GM12878 (cell line): ENCODE measurements around the gene ATP13A2.

Experiments used
- CEBPB ChIP-seq, 2 experiments: fragments of 150-350 bp in 1 of 2; IDR thresholded peaks; 2 replicates each; pipeline ENCODE4 v1.6.1; 2012 to 2014; ENCODE audit warnings: low read depth in 2 of 2, low read length in 2 of 2, borderline replicate concordance in 1 of 2, inconsistent platforms in 1 of 2
- DPF2 ChIP-seq: fragments of 450-650 bp; IDR thresholded peaks from 2 replicates; pipeline ENCODE4 v1.6.1; 2017; ENCODE audit warnings: mild to moderate bottlenecking
- KDM1A ChIP-seq: fragments of 200-600 bp; sonication (generic); IDR thresholded peaks from 2 replicates; pipeline ENCODE4 v1.6.1; 2016; ENCODE audit warnings: borderline replicate concordance
- NR2C2 ChIP-seq: IDR thresholded peaks from 2 replicates; pipeline ENCODE4 v1.6.1; 2011; ENCODE audit warnings: borderline replicate concordance, low read depth; ENCODE audit not compliant: control insufficient read depth, insufficient read length
- POLR2A ChIP-seq: IDR thresholded peaks from 2 replicates; pipeline ENCODE4 v1.6.1; 2011; ENCODE audit warnings: low read depth, mild to moderate bottlenecking, low read length
- SUZ12 ChIP-seq: fragments of 200-600 bp; sonication (generic); IDR thresholded peaks from one replicate; pipeline ENCODE4 v1.6.1; 2018; ENCODE audit warnings: antibody characterized with exemption, mild to moderate bottlenecking; ENCODE audit not compliant: unreplicated experiment
- TCF12 ChIP-seq: IDR thresholded peaks from 2 replicates; pipeline ENCODE4 v1.6.1; 2011; ENCODE audit warnings: low read depth, mild to moderate bottlenecking, low read length
- YY1 ChIP-seq: IDR thresholded peaks from 2 replicates; pipeline ENCODE4 v1.6.1; 2011; ENCODE audit warnings: low read depth, mild to moderate bottlenecking, low read length
- ZBTB33 ChIP-seq: fragments of 450-650 bp; IDR thresholded peaks from 2 replicates; pipeline ENCODE4 v1.6.1; 2017; ENCODE audit warnings: mild to moderate bottlenecking
- ZNF217 ChIP-seq: fragments of 450-650 bp; IDR thresholded peaks from 2 replicates; pipeline ENCODE4 v1.6.1; 2017; ENCODE audit warnings: antibody characterized with exemption, mild to moderate bottlenecking
- TF ChIP-seq, protein P1 (sequence below), 3 experiments: IDR thresholded peaks in 2 of 3; conservative IDR thresholded peaks in 1 of 3; 2 replicates each; pipeline ENCODE4 v1.5.1; 2011; ENCODE audit warnings: low read depth in 3 of 3, low read length in 3 of 3, mild to moderate bottlenecking in 3 of 3, control low read depth in 2 of 3, moderate library complexity in 2 of 3, inconsistent platforms in 1 of 3, mixed read lengths in 1 of 3; ENCODE audit not compliant: control insufficient read depth in 2 of 3, insufficient read depth in 1 of 3; ENCODE audit errors: extremely low read depth in 1 of 3

DNA sequence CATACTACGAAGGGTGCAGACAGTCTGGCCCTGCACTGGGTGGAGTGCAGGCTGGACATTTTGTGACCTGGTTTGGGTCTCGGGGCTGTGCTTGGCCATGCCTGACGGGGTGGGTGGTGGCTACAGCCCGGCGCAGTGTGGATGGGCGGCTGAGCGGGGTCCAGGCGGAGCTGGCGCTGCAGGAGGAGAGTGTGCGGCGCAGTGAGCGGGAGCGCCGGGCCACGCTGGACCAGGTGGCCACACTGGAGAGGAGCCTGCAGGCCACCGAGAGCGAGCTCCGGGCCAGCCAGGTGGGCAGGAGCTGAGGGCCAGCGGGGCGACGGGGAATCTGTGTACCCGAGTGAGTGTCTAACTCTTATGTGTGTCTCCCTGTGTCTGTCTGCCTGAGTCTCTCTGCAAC, 45.4 kb downstream of the ATP13A2 start:
- TF ChIP-seq NR2C2 (no peak), YY1 (no peak), SUZ12 (no peak), POLR2A (no peak), KDM1A (no peak), ZNF217 (no peak), ZBTB33 (no peak), DPF2 (no peak), CEBPB (IDR thresholded peaks at IDR 0.05; ENCODE audit: borderline replicate concordance in 1 of 2, low read depth in 2 of 2, low read length in 2 of 2) (no peak), TCF12 (no peak)
- TF ChIP-seq, protein P1, sequence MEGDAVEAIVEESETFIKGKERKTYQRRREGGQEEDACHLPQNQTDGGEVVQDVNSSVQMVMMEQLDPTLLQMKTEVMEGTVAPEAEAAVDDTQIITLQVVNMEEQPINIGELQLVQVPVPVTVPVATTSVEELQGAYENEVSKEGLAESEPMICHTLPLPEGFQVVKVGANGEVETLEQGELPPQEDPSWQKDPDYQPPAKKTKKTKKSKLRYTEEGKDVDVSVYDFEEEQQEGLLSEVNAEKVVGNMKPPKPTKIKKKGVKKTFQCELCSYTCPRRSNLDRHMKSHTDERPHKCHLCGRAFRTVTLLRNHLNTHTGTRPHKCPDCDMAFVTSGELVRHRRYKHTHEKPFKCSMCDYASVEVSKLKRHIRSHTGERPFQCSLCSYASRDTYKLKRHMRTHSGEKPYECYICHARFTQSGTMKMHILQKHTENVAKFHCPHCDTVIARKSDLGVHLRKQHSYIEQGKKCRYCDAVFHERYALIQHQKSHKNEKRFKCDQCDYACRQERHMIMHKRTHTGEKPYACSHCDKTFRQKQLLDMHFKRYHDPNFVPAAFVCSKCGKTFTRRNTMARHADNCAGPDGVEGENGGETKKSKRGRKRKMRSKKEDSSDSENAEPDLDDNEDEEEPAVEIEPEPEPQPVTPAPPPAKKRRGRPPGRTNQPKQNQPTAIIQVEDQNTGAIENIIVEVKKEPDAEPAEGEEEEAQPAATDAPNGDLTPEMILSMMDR (IDR thresholded peaks at IDR 0.05 in 2 of 3, conservative IDR thresholded peaks at IDR 0.05 in 1 of 3; ENCODE audit: control insufficient read depth in 2 of 3, extremely low read depth in 1 of 3, insufficient read depth in 1 of 3, low read depth in 3 of 3, low read length in 3 of 3), result no peak
